GM23248 (cell line): ENCODE results near the gene UBTD1. TPM values are rescaled to one million over a fixed set of nuclear protein-coding genes. Genes with fewer than 3 reads are reported as not detected.

ENCODE experiments used
- DNase-seq: peaks from one replicate; pipeline ENCODE4 v3.0.0-alpha.2; 2015
- H2AFZ ChIP-seq: fragments of 200-600 bp; sonication (generic); 2 replicates; pipeline ENCODE4 v1.6.1; 2016; ENCODE audit warnings: antibody characterized with exemption
- H3F3A ChIP-seq: fragments of 200-600 bp; sonication (generic); 2 replicates; pipeline ENCODE4 v1.6.1; 2016; ENCODE audit warnings: mild to moderate bottlenecking, antibody characterized with exemption, mixed run types; ENCODE audit not compliant: insufficient read depth
- H3K27ac ChIP-seq: fragments of 200-600 bp; sonication (generic); 2 replicates; pipeline ENCODE4 v1.5.1; 2016; ENCODE audit warnings: mild to moderate bottlenecking
- H3K27me3 ChIP-seq: fragments of 200-600 bp; sonication (generic); replicated peaks from 2 replicates; pipeline ENCODE4 v1.6.1; 2016; ENCODE audit warnings: mild to moderate bottlenecking; ENCODE audit not compliant: insufficient read depth
- H3K36me3 ChIP-seq: fragments of 200-600 bp; sonication (generic); 2 replicates; pipeline ENCODE4 v1.6.1; 2016; ENCODE audit warnings: low read depth, mild to moderate bottlenecking
- H3K4me1 ChIP-seq: fragments of 200-600 bp; sonication (generic); 2 replicates; pipeline ENCODE4 v1.6.1; 2016; ENCODE audit warnings: mild to moderate bottlenecking; ENCODE audit not compliant: insufficient read depth
- H3K4me2 ChIP-seq: fragments of 200-600 bp; sonication (generic); one replicate; pipeline ENCODE4 v1.6.1; 2016; ENCODE audit warnings: mild to moderate bottlenecking; ENCODE audit not compliant: unreplicated experiment
- H3K4me3 ChIP-seq: fragments of 200-600 bp; sonication (generic); 2 replicates; pipeline ENCODE4 v1.5.1; 2016; ENCODE audit warnings: mild to moderate bottlenecking
- H3K79me2 ChIP-seq: fragments of 200-600 bp; sonication (generic); 2 replicates; pipeline ENCODE4 v1.6.1; 2016; ENCODE audit warnings: mild to moderate bottlenecking; ENCODE audit not compliant: insufficient read depth
- H3K9ac ChIP-seq: fragments of 200-600 bp; sonication (generic); 2 replicates; pipeline ENCODE4 v1.6.1; 2016; ENCODE audit warnings: mild to moderate bottlenecking
- H3K9me2 ChIP-seq: fragments of 200-600 bp; sonication (generic); 2 replicates; pipeline ENCODE4 v1.6.1; 2016; ENCODE audit warnings: mixed run types, mild to moderate bottlenecking, moderate library complexity; ENCODE audit not compliant: insufficient read depth
- H3K9me3 ChIP-seq: fragments of 200-600 bp; sonication (generic); one replicate; pipeline ENCODE4 v1.6.1; 2017; ENCODE audit warnings: low read depth
- H4K20me1 ChIP-seq: fragments of 200-600 bp; sonication (generic); 2 replicates; pipeline ENCODE4 v1.6.0; 2016; ENCODE audit not compliant: insufficient read depth
- EZH2 ChIP-seq: fragments of 200-600 bp; sonication (generic); IDR thresholded peaks from 2 replicates; pipeline ENCODE4 v1.6.1; 2018; ENCODE audit warnings: antibody characterized with exemption, mild to moderate bottlenecking; ENCODE audit not compliant: insufficient read depth, poor library complexity, severe bottlenecking
- EZH2phosphoT487 ChIP-seq: fragments of 200-600 bp; sonication (generic); IDR thresholded peaks from 2 replicates; pipeline ENCODE4 v1.6.1; 2018; ENCODE audit warnings: antibody characterized with exemption, moderate library complexity, mild to moderate bottlenecking, low read depth; ENCODE audit not compliant: insufficient read depth
- WGBS, 2 experiments: methylation state at CpG; one replicate each; pipeline ENCODE4 v1.1.6; 2015 to 2017; ENCODE audit warnings: low lambda C conversion rate in 2 of 2, low coverage in 1 of 2; ENCODE audit errors: missing lambda C conversion rate in 2 of 2; 5-methylcytosine and 5-hydroxymethylcytosine counted together
- in situ Hi-C: fragments of 300-500 bp; cut with MboI; formaldehyde crosslinking; loops from 2 replicates; pipeline ENCODE4 v1.15.0; 2020
- polyA plus RNA-seq: library from polyadenylated mRNA; unstranded; fragments of >200 nt; fragmentation: Nextera tagmentation; extraction: Ambion mirVana; gene quantifications from 2 replicates; pipeline ENCODE4 v1.2.1, GENCODE V29; 2016
- total RNA-seq: library from RNA; depleted of rRNA; stranded (reverse); fragments of >200 nt; shearing (Covaris generic); gene quantifications from 2 replicates; pipeline ENCODE4 v1.2.3, GENCODE V29; 2014

Gene UBTD1
- total and polyA plus RNA-seq, 2 experiments from 2014 or later = 20.8 to 27.2 TPM

GRCh38 chr10:97509120-97509680, 10.5 kb downstream of the UBTD1 start:
- H3K27ac ChIP-seq = no peak overlapping the region
- H3K9ac ChIP-seq = no peak overlapping the region
- no peaks in the 10 kb centered on the region for H3K27me3 ChIP-seq
- no peak overlapping the region for H2AFZ ChIP-seq
- H3F3A ChIP-seq = peaks cover 3% of the 10 kb centered on the region; the same call in 1 of the 2 replicates
- no peaks in the 10 kb centered on the region for H3K36me3 ChIP-seq
- H3K79me2 ChIP-seq = peaks cover 100% of the 10 kb centered on the region
- no peaks in the 10 kb centered on the region; the same call in 1 of the 2 replicates for H4K20me1 ChIP-seq
- TF ChIP-seq EZH2phosphoT487 = no peak
- TF ChIP-seq EZH2 = no peak
- 95 to 98% methylated on average over 8 of the region's 8 CpGs for WGBS, 2 experiments
- no peak overlapping the region for H3K4me2 ChIP-seq
- H3K9me2 ChIP-seq = no peaks in the 10 kb centered on the region
- peaks cover 11% of the 10 kb centered on the region for H3K4me1 ChIP-seq
- in situ Hi-C loops = no loop called here
- no peaks in the 10 kb centered on the region for H3K9me3 ChIP-seq
- no peak overlapping the region for H3K4me3 ChIP-seq
- no peak for DNase-seq

GRCh38 chr10:97510686-97511085, 12.0 kb downstream of the UBTD1 start:
- Histone ChIP-seq H3K4me3 (no peak overlapping the region), H3K36me3 (no peaks in the 10 kb centered on the region), H3K79me2 (peaks cover 100% of the 10 kb centered on the region), H3K4me2 (no peak overlapping the region), H2AFZ (no peak overlapping the region), H3K27me3 (no peaks in the 10 kb centered on the region), H3K9me3 (no peaks in the 10 kb centered on the region), H3K9ac (no peak overlapping the region), H4K20me1 (no peaks in the 10 kb centered on the region; the same call in none of the 2 replicates), H3K9me2 (no peaks in the 10 kb centered on the region), H3K27ac (no peak overlapping the region), H3F3A (peaks cover 3% of the 10 kb centered on the region; the same call in 1 of the 2 replicates), H3K4me1 (peaks cover 11% of the 10 kb centered on the region)
- in situ Hi-C loops = no loop called here
- WGBS, 2 experiments = 86 to 92% methylated on average over 4 of the region's 4 CpGs
- no peak for DNase-seq
- TF ChIP-seq EZH2phosphoT487 (no peak), EZH2 (no peak)

DNA sequence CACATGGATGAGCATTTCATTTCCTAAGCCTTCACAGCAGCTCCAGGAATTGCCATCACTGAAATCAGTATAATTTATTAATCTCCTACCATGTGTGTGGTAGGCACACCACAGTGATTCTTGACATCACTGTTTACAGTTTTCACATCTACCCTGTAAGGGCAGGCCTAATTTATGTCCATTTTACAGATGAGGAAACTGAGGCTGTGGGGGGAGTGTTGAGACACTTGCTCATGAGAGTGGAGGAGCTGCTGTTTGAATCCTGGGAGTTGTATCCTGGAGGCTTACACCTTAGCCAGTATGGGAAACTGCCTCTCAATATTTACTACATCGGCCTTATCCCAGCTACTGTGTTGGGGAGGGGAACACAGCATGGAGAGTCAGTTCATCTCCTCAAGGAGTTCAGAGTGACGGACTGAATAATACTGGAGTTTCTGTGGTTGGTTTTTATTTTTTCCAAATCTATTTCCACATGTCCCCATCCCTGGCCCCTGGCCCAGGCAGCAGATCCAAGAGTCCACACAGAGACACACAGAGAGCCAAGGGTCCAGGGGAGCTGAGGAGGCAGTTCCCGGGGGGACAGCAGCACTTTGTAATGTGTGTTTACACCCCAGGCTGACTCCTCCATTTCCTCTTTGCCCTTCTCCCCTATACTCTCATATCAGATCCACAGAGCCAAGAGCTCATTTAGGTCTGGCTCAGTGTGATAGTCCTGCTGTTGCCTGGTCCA, 13.2 kb downstream of the UBTD1 start:
- H3K9me2 ChIP-seq = no peaks in the 10 kb centered on the region
- DNase-seq = no peak
- in situ Hi-C loops = no loop called here
- H3F3A ChIP-seq = peaks cover 3% of the 10 kb centered on the region; the same call in 1 of the 2 replicates
- no peak overlapping the region for H3K9ac ChIP-seq
- no peak overlapping the region for H2AFZ ChIP-seq
- H3K4me2 ChIP-seq = no peak overlapping the region
- no peak overlapping the region for H3K27ac ChIP-seq
- no peak for TF ChIP-seq EZH2
- TF ChIP-seq EZH2phosphoT487 = no peak
- H3K9me3 ChIP-seq = no peaks in the 10 kb centered on the region
- H3K4me1 ChIP-seq = peaks cover 11% of the 10 kb centered on the region
- H3K79me2 ChIP-seq = peaks cover 100% of the 10 kb centered on the region
- WGBS, 2 experiments = 63 to 65% methylated on average over 3 of the region's 3 CpGs
- H3K27me3 ChIP-seq = no peaks in the 10 kb centered on the region
- no peaks in the 10 kb centered on the region for H3K36me3 ChIP-seq
- no peak overlapping the region for H3K4me3 ChIP-seq
- no peaks in the 10 kb centered on the region; the same call in none of the 2 replicates for H4K20me1 ChIP-seq

- in situ Hi-C loops = no loop called here
- 48 to 61% methylated on average over 1 of the region's 1 CpG for WGBS, 2 experiments
These were observed 14.3 kb downstream of the UBTD1 start for GRCh38 chr10:97512993-97513392.

More at GRCh38 chr10:97512993-97513392, 14.3 kb downstream of the UBTD1 start:
- peaks cover 4% of the 10 kb centered on the region for H3F3A ChIP-seq
- no peak overlapping the region for H3K9ac ChIP-seq
- DNase-seq = no peak
- H4K20me1 ChIP-seq = no peaks in the 10 kb centered on the region; the same call in none of the 2 replicates
- H2AFZ ChIP-seq = no peak overlapping the region
- TF ChIP-seq EZH2 (no peak), EZH2phosphoT487 (no peak)
- H3K79me2 ChIP-seq = peaks cover 100% of the 10 kb centered on the region
- H3K27me3 ChIP-seq = no peaks in the 10 kb centered on the region
- no peak overlapping the region for H3K4me2 ChIP-seq
- no peaks in the 10 kb centered on the region for H3K36me3 ChIP-seq
- no peaks in the 10 kb centered on the region for H3K9me3 ChIP-seq
- H3K4me1 ChIP-seq = peaks cover 15% of the 10 kb centered on the region
- H3K4me3 ChIP-seq = no peak overlapping the region
- no peak overlapping the region for H3K27ac ChIP-seq
- no peaks in the 10 kb centered on the region for H3K9me2 ChIP-seq
